GM12878 (cell line): Measurements from ENCODE around the gene APOA5. TPM values are rescaled to one million over a fixed set of nuclear protein-coding genes. Genes with fewer than 3 reads are reported as not detected.
A peak's percentile ranks its signal among the peaks of the same experiment; 100 is the strongest.

Source experiments
- ATAC-seq: fragments of 200-7000 bp; cut with Tn5 transposase; 3 replicates; pipeline ENCODE4 v1.9.1; 2020; ENCODE audit warnings: mild to moderate bottlenecking, moderate library complexity
- BruUV-seq: library from RNA; stranded (reverse); fragments of 400-500 nt; replicated peaks from 2 replicates; lab custom pipeline; 2021; lab: Mats Ljungman, UMichigan
- CTCF ChIA-PET: fragments of 300-600 bp; sonication (Branson Sonifier 250); formaldehyde crosslinking; extraction: SDS; loops from one replicate; lab custom pipeline; 2021; ENCODE audit warnings: inconsistent platforms; lab: Yijun Ruan, JAX
- POLR2A ChIA-PET: fragments of 350-600 bp; formaldehyde crosslinking; extraction: SDS; loops from one replicate; lab custom pipeline; 2021; ENCODE audit warnings: inconsistent platforms; lab: Charles Lee
- RAD21 ChIA-PET: fragments of 300-600 bp; sonication (Branson Sonifier 250); formaldehyde crosslinking; loops from one replicate; lab custom pipeline; 2023; ENCODE audit warnings: antibody characterized with exemption; ENCODE audit not compliant: unreplicated experiment; lab: Charles Lee
- SMC1A ChIA-PET: fragments of 300-600 bp; sonication (Branson Sonifier 250); formaldehyde crosslinking; loops from one replicate; lab custom pipeline; 2023; ENCODE audit not compliant: unreplicated experiment, uncharacterized antibody; lab: Charles Lee
- DNase-seq: peaks from one replicate; pipeline ENCODE4 v3.0.0-alpha.2; 2011; ENCODE audit warnings: low read depth, low spot score
- FAIRE-seq: peaks from 3 replicates; lab custom pipeline; 2011; peaks lifted over from hg19 to GRCh38; lab: Jason Lieb, UNC
- H2AFZ ChIP-seq: 2 replicates; pipeline ENCODE4 v1.6.0; 2011; ENCODE audit warnings: low read depth, low read length, control low read depth; ENCODE audit not compliant: control insufficient read depth
- H3K27ac ChIP-seq: 2 replicates; pipeline ENCODE4 v1.5.1; 2011; ENCODE audit warnings: control low read depth; ENCODE audit not compliant: control insufficient read depth, insufficient read depth
- H3K27me3 ChIP-seq, 2 experiments: replicated peaks in 1 of 2; 2 replicates each; pipeline versions ENCODE4 v1.6.0 to v1.6.1; 2011; ENCODE audit warnings: low read length in 1 of 2; ENCODE audit not compliant: control insufficient read depth in 2 of 2, insufficient read depth in 2 of 2
- H3K36me3 ChIP-seq, 2 experiments: 2 replicates each; pipeline ENCODE4 v1.5.1; 2011; ENCODE audit warnings: low read length in 1 of 2; ENCODE audit not compliant: control insufficient read depth in 2 of 2, insufficient read depth in 2 of 2
- H3K4me1 ChIP-seq: 2 replicates; pipeline ENCODE4 v1.6.1; 2011; ENCODE audit warnings: mild to moderate bottlenecking, low read length, moderate library complexity, mixed read lengths; ENCODE audit not compliant: control insufficient read depth, insufficient read depth
- H3K4me2 ChIP-seq: 2 replicates; pipeline ENCODE4 v1.6.0; 2011; ENCODE audit warnings: control low read depth; ENCODE audit not compliant: control insufficient read depth, insufficient read depth
- H3K4me3 ChIP-seq: fragments of 200-600 bp; sonication (generic); 2 replicates; pipeline ENCODE4 v1.5.1; 2016
- H3K79me2 ChIP-seq: 2 replicates; pipeline ENCODE4 v1.6.0; 2011; ENCODE audit warnings: low read length; ENCODE audit not compliant: control insufficient read depth, insufficient read depth
- H3K9ac ChIP-seq: 2 replicates; pipeline ENCODE4 v1.8.0; 2011; ENCODE audit warnings: low read length, control low read depth, mixed read lengths; ENCODE audit not compliant: control insufficient read depth, insufficient read depth
- H3K9me3 ChIP-seq: replicated peaks from 3 replicates; pipeline ENCODE4 v1.5.1; 2011; ENCODE audit warnings: mild to moderate bottlenecking, low read length; ENCODE audit not compliant: control insufficient read depth, insufficient read depth
- H4K20me1 ChIP-seq: 2 replicates; pipeline ENCODE4 v1.6.0; 2011; ENCODE audit not compliant: control insufficient read depth, insufficient read depth
- CBFB ChIP-seq: IDR thresholded peaks from 2 replicates; pipeline ENCODE4 v1.6.1; 2016; ENCODE audit warnings: antibody characterized with exemption, low read depth
- NR2F1 ChIP-seq: fragments of 450-650 bp; conservative IDR thresholded peaks from 2 replicates; pipeline ENCODE4 v1.6.1; 2017; ENCODE audit warnings: mild to moderate bottlenecking
- RAD21 ChIP-seq: IDR thresholded peaks from 2 replicates; pipeline ENCODE4 v1.6.1; 2011; ENCODE audit warnings: mild to moderate bottlenecking, low read depth, low read length, moderate library complexity; ENCODE audit not compliant: insufficient read depth
- SMC3 ChIP-seq: IDR thresholded peaks from 2 replicates; pipeline ENCODE4 v1.6.1; 2011; ENCODE audit warnings: low read length, improper control_type of control experiment, borderline replicate concordance
- WGBS: methylation state at CpG from one replicate; pipeline ENCODE4 v1.1.6; 2016; ENCODE audit warnings: low lambda C conversion rate; ENCODE audit not compliant: insufficient replicate concordance, insufficient coverage; ENCODE audit errors: missing lambda C conversion rate; 5-methylcytosine and 5-hydroxymethylcytosine counted together
- in situ Hi-C: fragments of 300-500 bp; cut with MboI; formaldehyde crosslinking; loops from 9 replicates; pipeline ENCODE4 v1.14.3; 2018; ENCODE audit warnings: mixed read lengths
- intact Hi-C: fragments of 100-400 bp; cut with micrococcal nuclease; formaldehyde crosslinking; loops from one replicate; pipeline ENCODE4 v1.14.2; 2022; ENCODE audit not compliant: unreplicated experiment
- polyA plus RNA-seq, 11 experiments: library from polyadenylated mRNA; depleted of rRNA in 4 of 11; unstranded in 6 of 11; stranded (reverse) in 5 of 11; fragments of >200 nt; fragmentation: Nextera tagmentation in 4 of 11; fragmentation: Illumina TruSeq in 1 of 11; extraction: Ambion mirVana in 4 of 11; extraction: Trizol in 1 of 11; gene quantifications; 1 replicate in 1 of 11; 2 replicates in 10 of 11; pipeline versions ENCODE4 v1.2.1 to v1.2.3, GENCODE V29; 2011 to 2016; ENCODE audit warnings: inconsistent platforms in 2 of 11, missing spikeins in 2 of 11, low read depth in 1 of 11
- total RNA-seq, 4 experiments: library from RNA; depleted of rRNA in 3 of 4; stranded (reverse); fragments of >200 nt in 3 of 4; fragmentation: Illumina TruSeq in 1 of 4; extraction: Trizol in 1 of 4; gene quantifications; 2 replicates each; pipeline versions ENCODE4 v1.2.1 to v1.2.3, GENCODE V29; 2013 to 2021
- TF ChIP-seq, protein P1 (sequence below), 3 experiments: IDR thresholded peaks in 2 of 3; conservative IDR thresholded peaks in 1 of 3; 2 replicates each; pipeline ENCODE4 v1.5.1; 2011; ENCODE audit warnings: low read depth in 3 of 3, low read length in 3 of 3, mild to moderate bottlenecking in 3 of 3, control low read depth in 2 of 3, moderate library complexity in 2 of 3, inconsistent platforms in 1 of 3, mixed read lengths in 1 of 3; ENCODE audit not compliant: control insufficient read depth in 2 of 3, insufficient read depth in 1 of 3; ENCODE audit errors: extremely low read depth in 1 of 3
- TF ChIP-seq, protein P2 (sequence below): fragments of 450-650 bp; IDR thresholded peaks from 2 replicates; pipeline ENCODE4 v1.6.1; 2016; ENCODE audit warnings: mild to moderate bottlenecking, moderate library complexity, borderline replicate concordance

The APOA5 gene
- total and polyA plus RNA-seq, 10 of the 15 experiments (the other 5 are each of a cell fraction or from before 2014, with no cell fraction given): 0.15 TPM; not detected in 9

DNA sequence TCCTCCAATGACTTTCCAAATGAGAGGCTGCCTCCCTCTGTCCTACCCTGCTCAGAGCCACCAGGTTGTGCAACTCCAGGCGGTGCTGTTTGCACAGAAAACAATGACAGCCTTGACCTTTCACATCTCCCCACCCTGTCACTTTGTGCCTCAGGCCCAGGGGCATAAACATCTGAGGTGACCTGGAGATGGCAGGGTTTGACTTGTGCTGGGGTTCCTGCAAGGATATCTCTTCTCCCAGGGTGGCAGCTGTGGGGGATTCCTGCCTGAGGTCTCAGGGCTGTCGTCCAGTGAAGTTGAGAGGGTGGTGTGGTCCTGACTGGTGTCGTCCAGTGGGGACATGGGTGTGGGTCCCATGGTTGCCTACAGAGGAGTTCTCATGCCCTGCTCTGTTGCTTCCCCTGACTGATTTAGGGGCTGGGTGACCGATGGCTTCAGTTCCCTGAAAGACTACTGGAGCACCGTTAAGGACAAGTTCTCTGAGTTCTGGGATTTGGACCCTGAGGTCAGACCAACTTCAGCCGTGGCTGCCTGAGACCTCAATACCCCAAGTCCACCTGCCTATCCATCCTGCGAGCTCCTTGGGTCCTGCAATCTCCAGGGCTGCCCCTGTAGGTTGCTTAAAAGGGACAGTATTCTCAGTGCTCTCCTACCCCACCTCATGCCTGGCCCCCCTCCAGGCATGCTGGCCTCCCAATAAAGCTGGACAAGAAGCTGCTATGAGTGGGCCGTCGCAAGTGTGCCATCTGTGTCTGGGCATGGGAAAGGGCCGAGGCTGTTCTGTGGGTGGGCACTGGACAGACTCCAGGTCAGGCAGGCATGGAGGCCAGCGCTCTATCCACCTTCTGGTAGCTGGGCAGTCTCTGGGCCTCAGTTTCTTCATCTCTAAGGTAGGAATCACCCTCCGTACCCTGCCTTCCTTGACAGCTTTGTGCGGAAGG is 40.9 kb upstream of the APOA5 start:
- H2AFZ ChIP-seq: no peak overlapping the region
- intact Hi-C loops: no loop called here
- no TSS peak for BruUV-seq
- SMC1A ChIA-PET: interaction anchor here (0.6 kb wide), 1 partner anchor 13 kb away, joined by 3 read pairs; no protein-coding TSS in a partner anchor
- H3K27me3 ChIP-seq: no peaks in the 10 kb centered on the region
- no peaks in the 10 kb centered on the region for H3K9me3 ChIP-seq
- no peaks in the 10 kb centered on the region for H4K20me1 ChIP-seq
- POLR2A ChIA-PET: no interaction called here
- RAD21 ChIA-PET: no interaction called here
- no peak overlapping the region for H3K4me2 ChIP-seq
- CTCF ChIA-PET: interaction anchor here (0.6 to 7.3 kb wide), 4 partner anchors 7 to 60 kb away, joined by 3 to 183 read pairs (median 3); partner anchors contain the start of genes APOA5, BUD13 and ZPR1
- DNase-seq: no peak
- peaks cover 8% of the 10 kb centered on the region; the same call in 1 of the 2 replicates for H3K4me1 ChIP-seq
- no peak overlapping the region for H3K9ac ChIP-seq
- no peak for ATAC-seq
- WGBS: 43% methylated on average over 12 of the region's 13 CpGs
- no peak for FAIRE-seq
- no peak overlapping the region for H3K27ac ChIP-seq
- no peaks in the 10 kb centered on the region for H3K36me3 ChIP-seq
- H3K79me2 ChIP-seq: no peaks in the 10 kb centered on the region
- in situ Hi-C loops: no loop called here
- no peak overlapping the region for H3K4me3 ChIP-seq
- TF ChIP-seq RAD21 (peak; percentile 26; the same call in 1 of the 2 replicates), CBFB (no peak), SMC3 (0 out of 2 replicates have a peak, but pooled peaks have one; percentile 6), NR2F1 (peak; percentile 49)
- TF ChIP-seq, protein P1, sequence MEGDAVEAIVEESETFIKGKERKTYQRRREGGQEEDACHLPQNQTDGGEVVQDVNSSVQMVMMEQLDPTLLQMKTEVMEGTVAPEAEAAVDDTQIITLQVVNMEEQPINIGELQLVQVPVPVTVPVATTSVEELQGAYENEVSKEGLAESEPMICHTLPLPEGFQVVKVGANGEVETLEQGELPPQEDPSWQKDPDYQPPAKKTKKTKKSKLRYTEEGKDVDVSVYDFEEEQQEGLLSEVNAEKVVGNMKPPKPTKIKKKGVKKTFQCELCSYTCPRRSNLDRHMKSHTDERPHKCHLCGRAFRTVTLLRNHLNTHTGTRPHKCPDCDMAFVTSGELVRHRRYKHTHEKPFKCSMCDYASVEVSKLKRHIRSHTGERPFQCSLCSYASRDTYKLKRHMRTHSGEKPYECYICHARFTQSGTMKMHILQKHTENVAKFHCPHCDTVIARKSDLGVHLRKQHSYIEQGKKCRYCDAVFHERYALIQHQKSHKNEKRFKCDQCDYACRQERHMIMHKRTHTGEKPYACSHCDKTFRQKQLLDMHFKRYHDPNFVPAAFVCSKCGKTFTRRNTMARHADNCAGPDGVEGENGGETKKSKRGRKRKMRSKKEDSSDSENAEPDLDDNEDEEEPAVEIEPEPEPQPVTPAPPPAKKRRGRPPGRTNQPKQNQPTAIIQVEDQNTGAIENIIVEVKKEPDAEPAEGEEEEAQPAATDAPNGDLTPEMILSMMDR (IDR thresholded peaks at IDR 0.05 in 2 of 3, conservative IDR thresholded peaks at IDR 0.05 in 1 of 3; ENCODE audit: control insufficient read depth in 2 of 3, extremely low read depth in 1 of 3, insufficient read depth in 1 of 3, low read depth in 3 of 3, low read length in 3 of 3): peak; percentile 1 to 15 (median 14); a peak in 1 of 6 replicates
- TF ChIP-seq, protein P2, sequence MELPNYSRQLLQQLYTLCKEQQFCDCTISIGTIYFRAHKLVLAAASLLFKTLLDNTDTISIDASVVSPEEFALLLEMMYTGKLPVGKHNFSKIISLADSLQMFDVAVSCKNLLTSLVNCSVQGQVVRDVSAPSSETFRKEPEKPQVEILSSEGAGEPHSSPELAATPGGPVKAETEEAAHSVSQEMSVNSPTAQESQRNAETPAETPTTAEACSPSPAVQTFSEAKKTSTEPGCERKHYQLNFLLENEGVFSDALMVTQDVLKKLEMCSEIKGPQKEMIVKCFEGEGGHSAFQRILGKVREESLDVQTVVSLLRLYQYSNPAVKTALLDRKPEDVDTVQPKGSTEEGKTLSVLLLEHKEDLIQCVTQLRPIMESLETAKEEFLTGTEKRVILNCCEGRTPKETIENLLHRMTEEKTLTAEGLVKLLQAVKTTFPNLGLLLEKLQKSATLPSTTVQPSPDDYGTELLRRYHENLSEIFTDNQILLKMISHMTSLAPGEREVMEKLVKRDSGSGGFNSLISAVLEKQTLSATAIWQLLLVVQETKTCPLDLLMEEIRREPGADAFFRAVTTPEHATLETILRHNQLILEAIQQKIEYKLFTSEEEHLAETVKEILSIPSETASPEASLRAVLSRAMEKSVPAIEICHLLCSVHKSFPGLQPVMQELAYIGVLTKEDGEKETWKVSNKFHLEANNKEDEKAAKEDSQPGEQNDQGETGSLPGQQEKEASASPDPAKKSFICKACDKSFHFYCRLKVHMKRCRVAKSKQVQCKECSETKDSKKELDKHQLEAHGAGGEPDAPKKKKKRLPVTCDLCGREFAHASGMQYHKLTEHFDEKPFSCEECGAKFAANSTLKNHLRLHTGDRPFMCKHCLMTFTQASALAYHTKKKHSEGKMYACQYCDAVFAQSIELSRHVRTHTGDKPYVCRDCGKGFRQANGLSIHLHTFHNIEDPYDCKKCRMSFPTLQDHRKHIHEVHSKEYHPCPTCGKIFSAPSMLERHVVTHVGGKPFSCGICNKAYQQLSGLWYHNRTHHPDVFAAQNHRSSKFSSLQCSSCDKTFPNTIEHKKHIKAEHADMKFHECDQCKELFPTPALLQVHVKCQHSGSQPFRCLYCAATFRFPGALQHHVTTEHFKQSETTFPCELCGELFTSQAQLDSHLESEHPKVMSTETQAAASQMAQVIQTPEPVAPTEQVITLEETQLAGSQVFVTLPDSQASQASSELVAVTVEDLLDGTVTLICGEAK: no peak
